Testis (tissue), 3 donors: ENCODE results near the gene VGLL4. TPM values are rescaled to one million over a fixed set of nuclear protein-coding genes. Genes with fewer than 3 reads are reported as not detected.

Experiments
- DNase-seq: peaks from one replicate; pipeline ENCODE4 v3.0.0-alpha.2; 2019
- H3K27ac ChIP-seq, 2 donors: fragments of 200-600 bp; sonication (generic); one replicate each; pipeline ENCODE4 v1.5.1; 2019
- H3K27me3 ChIP-seq: fragments of 200-600 bp; sonication (generic); one replicate; pipeline ENCODE4 v1.5.1; 2019
- H3K36me3 ChIP-seq: fragments of 200-600 bp; sonication (generic); one replicate; pipeline ENCODE4 v1.5.1; 2017; ENCODE audit warnings: low read depth; ENCODE audit errors: missing control alignments
- H3K4me1 ChIP-seq: fragments of 200-600 bp; sonication (generic); one replicate; pipeline ENCODE4 v1.5.1; 2019
- H3K4me3 ChIP-seq, 2 donors: fragments of 200-600 bp; sonication (generic); one replicate each; pipeline ENCODE4 v1.5.1; 2017 to 2019
- H3K9me3 ChIP-seq: fragments of 200-600 bp; sonication (generic); one replicate; pipeline ENCODE4 v1.5.1; 2017
- CTCF ChIP-seq, 3 experiments: fragments of 450-650 bp in 2 of 3; fragments of 200-600 bp in 1 of 3; sonication (generic) in 1 of 3; IDR thresholded peaks; one replicate each; pipeline ENCODE4 v1.5.1; 2016 to 2019; ENCODE audit warnings: antibody characterized with exemption in 3 of 3, mild to moderate bottlenecking in 2 of 3, moderate library complexity in 1 of 3
- POLR2A ChIP-seq: fragments of 450-650 bp; IDR thresholded peaks from one replicate; pipeline ENCODE4 v1.6.1; 2017; ENCODE audit warnings: antibody characterized with exemption, mild to moderate bottlenecking, moderate library complexity
- WGBS, 2 donors: methylation state at CpG; one replicate each; pipeline ENCODE4 v1.1.5; 2018; 5-methylcytosine and 5-hydroxymethylcytosine counted together
- intact Hi-C: fragments of 100-400 bp; cut with DNase I; formaldehyde crosslinking; loops from one replicate; pipeline ENCODE4 v1.15.1; 2023; ENCODE audit warnings: low total_unique reads
- polyA plus RNA-seq: library from polyadenylated mRNA; stranded (reverse); fragments of 350-450 nt; fragmentation: Illumina TruSeq; extraction: RNeasy Lipid Tissue Mini Kit (QIAGEN cat#74804); gene quantifications from one replicate; pipeline ENCODE4 v1.2.3, GENCODE V29; 2014; ENCODE audit warnings: low read depth, low replicate concordance; ENCODE audit not compliant: insufficient read depth
- total RNA-seq, 2 donors: library from RNA; depleted of rRNA; stranded (reverse); fragments of >200 nt; gene quantifications; one replicate each; pipeline ENCODE4 v1.2.3, GENCODE V29; 2016

VGLL4 gene
- total and polyA plus RNA-seq, 3 donors from 2014 or later = 72.9 to 209 (median 169) TPM

DNA sequence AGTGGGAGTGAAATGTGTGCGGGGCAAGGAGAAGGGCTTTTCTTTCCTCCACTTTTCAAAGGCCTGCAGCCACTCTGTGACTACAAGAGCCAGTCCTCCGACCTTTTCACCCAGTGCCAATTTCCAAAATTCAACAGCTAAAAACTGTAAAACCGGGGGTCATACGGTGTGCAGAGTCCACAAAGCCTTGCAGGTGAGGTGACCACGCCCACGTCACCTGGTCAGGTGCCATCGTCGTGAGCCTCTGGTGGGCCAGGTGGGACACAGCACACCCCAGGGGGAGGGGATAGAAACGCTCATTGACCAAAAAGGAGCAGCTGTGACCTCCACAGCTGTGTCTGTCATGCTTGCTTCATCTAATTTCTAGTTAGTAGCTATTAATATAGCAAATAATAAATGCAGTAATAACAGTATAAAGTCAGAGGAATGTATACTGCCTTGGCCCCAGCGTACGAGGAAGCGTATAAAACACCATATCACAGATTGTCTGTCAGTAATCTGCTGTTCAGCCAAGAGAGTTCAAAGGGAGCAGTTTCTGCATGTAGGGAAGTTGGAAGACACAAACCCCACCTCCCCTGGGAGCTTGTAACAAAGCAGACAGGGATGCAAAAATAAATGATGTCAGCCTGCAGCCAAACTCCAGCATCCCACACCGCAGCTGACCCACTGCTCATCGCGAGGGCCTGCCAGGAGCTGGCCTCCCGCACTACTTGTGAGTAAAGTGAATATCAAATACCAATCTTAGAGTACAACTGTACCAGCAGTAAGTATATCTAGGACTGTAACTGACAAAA lies 86.7 kb downstream of the VGLL4 start:
- TF ChIP-seq CTCF (IDR thresholded peaks at IDR 0.05) (no peak), POLR2A (no peak)
- Histone ChIP-seq H3K4me3 (no peak overlapping the region), H3K9me3 (no peaks in the 10 kb centered on the region), H3K27me3 (no peaks in the 10 kb centered on the region), H3K27ac (peak overlapping the region in 1 of 2 donors; percentile 80), H3K4me1 (peaks cover 63% of the 10 kb centered on the region), H3K36me3 (no peaks in the 10 kb centered on the region)
- 49 to 61% methylated on average over 16 of the region's 16 CpGs for WGBS, 2 donors
- DNase-seq = peak; percentile 76
- intact Hi-C loops = no loop called here

GRCh38 chr3:11555881-11556633 lies 87.7 kb downstream of the VGLL4 start:
- no peak for TF ChIP-seq CTCF (IDR thresholded peaks at IDR 0.05)
- TF ChIP-seq POLR2A = no peak
- Histone ChIP-seq H3K4me1 (peaks cover 60% of the 10 kb centered on the region), H3K4me3 (no peak overlapping the region), H3K36me3 (no peaks in the 10 kb centered on the region), H3K27me3 (no peaks in the 10 kb centered on the region), H3K27ac (peak overlapping the region; percentile 52 to 80), H3K9me3 (no peaks in the 10 kb centered on the region)
- WGBS, 2 donors = 67 to 86% methylated on average over 22 to 23 of the region's 23 CpGs
- no peak for DNase-seq
- intact Hi-C loops = no loop called here

DNA sequence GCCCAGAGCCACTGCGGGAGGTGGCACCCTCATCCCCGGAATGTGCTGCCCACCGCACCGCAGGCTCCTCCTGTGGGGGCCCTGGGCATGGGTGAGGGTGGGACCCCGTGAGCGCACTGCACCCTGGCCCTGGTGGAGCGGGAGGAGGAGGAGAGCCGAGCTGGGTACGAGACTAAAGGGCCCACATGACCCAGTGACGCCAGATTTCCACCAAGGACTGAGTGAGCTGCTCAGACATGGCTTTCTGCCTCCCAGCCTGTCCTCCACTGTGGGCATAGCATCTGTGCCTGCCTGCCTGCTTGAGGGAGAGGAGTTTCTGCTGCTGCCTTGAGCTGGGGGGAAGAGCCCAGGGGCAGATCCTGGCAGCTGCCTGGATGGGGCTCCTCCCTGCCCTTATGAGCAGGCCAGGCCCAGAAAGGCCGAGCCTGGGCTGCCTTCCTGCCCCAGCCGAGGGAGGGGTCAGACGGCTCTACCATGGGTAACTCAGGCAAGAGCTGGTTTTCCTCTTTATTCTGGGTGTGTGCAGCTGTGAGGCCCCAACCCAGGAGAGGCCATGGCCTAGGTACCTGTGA lies 88.4 kb downstream of the VGLL4 start:
- TF ChIP-seq POLR2A (no peak), CTCF (IDR thresholded peaks at IDR 0.05) (no peak)
- WGBS, 2 donors = 77 to 78% methylated on average over 4 to 13 of the region's 13 CpGs
- peak; percentile 41 for DNase-seq
- intact Hi-C loops = no loop called here
- Histone ChIP-seq H3K9me3 (no peaks in the 10 kb centered on the region), H3K4me1 (peaks cover 60% of the 10 kb centered on the region), H3K36me3 (no peaks in the 10 kb centered on the region), H3K4me3 (no peak overlapping the region), H3K27ac (peak overlapping the region; percentile 52 to 80), H3K27me3 (no peaks in the 10 kb centered on the region)

DNA sequence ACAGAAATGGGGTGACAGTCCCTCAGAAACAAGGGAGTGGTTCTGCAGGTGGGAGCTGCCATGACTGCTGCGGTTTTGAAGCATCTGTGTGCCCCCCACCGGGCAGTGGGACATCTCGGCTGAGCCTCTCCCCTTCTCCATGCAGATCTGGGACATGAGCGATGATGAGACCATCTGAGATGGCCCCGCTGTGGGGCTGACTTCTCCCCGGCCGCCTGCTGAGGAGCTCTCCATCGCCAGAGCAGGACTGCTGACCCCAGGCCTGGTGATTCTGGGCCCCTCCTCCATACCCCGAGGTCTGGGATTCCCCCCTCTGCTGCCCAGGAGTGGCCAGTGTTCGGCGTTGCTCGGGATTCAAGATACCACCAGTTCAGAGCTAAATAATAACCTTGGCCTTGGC lies 89.0 kb downstream of the VGLL4 start:
- no peak overlapping the region for H3K4me3 ChIP-seq
- TF ChIP-seq CTCF (IDR thresholded peaks at IDR 0.05) = no peak
- no peak for TF ChIP-seq POLR2A
- intact Hi-C loops = no loop called here
- H3K27ac ChIP-seq = peak overlapping the region; percentile 5 to 80
- H3K27me3 ChIP-seq = no peaks in the 10 kb centered on the region
- no peaks in the 10 kb centered on the region for H3K9me3 ChIP-seq
- no peaks in the 10 kb centered on the region for H3K36me3 ChIP-seq
- 35 to 73% methylated on average over 4 to 11 of the region's 12 CpGs for WGBS, 2 donors
- H3K4me1 ChIP-seq = peaks cover 54% of the 10 kb centered on the region
- no peak for DNase-seq
